MG63 (cell line): ENCODE data around the gene KRABD2.

Experiments
- DNase-seq: peaks from one replicate; pipeline ENCODE4 v3.0.0-alpha.2; 2020
- H3K27me3 ChIP-seq: fragments of 250-450 bp; sonication (Bioruptor Pico); 2 replicates; pipeline ENCODE4 v1.5.1; 2020; ENCODE audit warnings: mild to moderate bottlenecking, moderate library complexity
- H3K36me3 ChIP-seq: fragments of 250-450 bp; sonication (Bioruptor Pico); 2 replicates; pipeline ENCODE4 v1.5.1; 2020; ENCODE audit warnings: mild to moderate bottlenecking, moderate library complexity
- H3K4me3 ChIP-seq: fragments of 250-450 bp; sonication (Bioruptor Pico); 2 replicates; pipeline ENCODE4 v1.5.1; 2020; ENCODE audit warnings: mild to moderate bottlenecking, moderate library complexity
- H3K9me3 ChIP-seq: fragments of 250-450 bp; sonication (Bioruptor Pico); 2 replicates; pipeline ENCODE4 v1.5.1; 2020; ENCODE audit warnings: mild to moderate bottlenecking, moderate library complexity

Gene KRABD2

DNA sequence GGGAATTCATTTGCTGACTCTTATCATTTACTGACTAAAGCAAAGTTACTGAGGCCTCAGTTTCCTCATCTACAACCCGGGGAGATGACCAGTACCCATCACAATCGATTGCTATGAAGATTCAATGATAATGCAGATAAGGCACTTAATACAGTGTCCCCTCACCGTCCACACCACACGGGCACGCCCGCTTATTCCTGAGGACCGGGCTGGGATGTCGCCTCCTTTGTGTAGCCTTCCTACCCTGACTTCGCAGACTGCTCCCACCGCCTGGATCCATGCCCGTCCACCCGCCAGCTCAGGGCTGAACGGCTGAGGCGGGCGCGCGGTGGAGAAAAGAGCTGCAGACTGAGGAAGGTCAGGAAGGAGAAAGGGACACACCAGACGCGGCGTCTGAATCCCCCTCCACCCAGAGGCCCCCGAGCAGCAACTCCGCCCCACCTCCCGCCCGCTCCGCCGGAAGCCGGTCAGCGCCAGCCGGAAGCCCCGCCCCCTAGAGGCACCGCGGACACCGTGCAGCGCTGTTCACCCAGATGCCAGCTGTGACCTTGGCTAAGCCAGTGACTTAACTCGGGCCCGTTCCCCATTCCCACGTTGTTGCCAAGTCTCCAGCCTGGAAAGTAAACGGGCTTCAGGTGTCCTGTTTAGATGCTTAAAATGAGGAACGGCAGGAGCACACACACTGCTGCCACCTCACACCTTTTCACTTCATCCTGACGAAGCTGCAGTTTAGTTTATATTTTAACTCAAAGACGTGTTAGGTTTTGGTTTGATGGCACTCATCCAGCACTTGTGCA lies at the start of gene KRABD2:
KRABD2 (minus strand) TSS at position 434 of the 797 bp plus-strand sequence.
- Histone ChIP-seq H3K4me3 (peak within 1 kb of the TSS; percentile 54), H3K9me3 (no peaks in the 10 kb centered on the region), H3K27me3 (no peaks in the 10 kb centered on the region), H3K36me3 (peaks cover 51% of the 10 kb centered on the region)
- peak; percentile 96 for DNase-seq

DNA sequence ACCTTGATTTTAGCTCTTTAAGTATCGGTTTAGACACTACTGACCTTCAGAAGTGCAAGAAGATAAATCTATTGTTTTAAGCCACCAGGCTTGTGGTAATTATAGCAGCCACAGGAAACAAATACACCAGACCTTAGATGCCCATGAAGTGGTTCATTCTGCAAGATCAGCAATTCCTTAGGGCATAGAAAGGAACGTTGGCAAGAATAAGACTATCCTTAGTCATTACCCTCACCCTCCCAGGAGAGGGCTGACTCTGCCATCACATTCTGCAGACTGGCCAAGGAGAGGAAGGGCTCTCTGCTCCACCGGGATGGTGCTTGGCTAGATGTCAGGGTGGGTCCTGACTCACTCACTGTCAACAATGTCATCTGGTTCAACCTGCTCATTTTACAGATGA lies 45.1 kb upstream of the KRABD2 start:
- Histone ChIP-seq H3K9me3 (no peaks in the 10 kb centered on the region), H3K36me3 (no peaks in the 10 kb centered on the region), H3K27me3 (no peaks in the 10 kb centered on the region), H3K4me3 (no peak overlapping the region)
- peak; percentile 87 for DNase-seq

DNA sequence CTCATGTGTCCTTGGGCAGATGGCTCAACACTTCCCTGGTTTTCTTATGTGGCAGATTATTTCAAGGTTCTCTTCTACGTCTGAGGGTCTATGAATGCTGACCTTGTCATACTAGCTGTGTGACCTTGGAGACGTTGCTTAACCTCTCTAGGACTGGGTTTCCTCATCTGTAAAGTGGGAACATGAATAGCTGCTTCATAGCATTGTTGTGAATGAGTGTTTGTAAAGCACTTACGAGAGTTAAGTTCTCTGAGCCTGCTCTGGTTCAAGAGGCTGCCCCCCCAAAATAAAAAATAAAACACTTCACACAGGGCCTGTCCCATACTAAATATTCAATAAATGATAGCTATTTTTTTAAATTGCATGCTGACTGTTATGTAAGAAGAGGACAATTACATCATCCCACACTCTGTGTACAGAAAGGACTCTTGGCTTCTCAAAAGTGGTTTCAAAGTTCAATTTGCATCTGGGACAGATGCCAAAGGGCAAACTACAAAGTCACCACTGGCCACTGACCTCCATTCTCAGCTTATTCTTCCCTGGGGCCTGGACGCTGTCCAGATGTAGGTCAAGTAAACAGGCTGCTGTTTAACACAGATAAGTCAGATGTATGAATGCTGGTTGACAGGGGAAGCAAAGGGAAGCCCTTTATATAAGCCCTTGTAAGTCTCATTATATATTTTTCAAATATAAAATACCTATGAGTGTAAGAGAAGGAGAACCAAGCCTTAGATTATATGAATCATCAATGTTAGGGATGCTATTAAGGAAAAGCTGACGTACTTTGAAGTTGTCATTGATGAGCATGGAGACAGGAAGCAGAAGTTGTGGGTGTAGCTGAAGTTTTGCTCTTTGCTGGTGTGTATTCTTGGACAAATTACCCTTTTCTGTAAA lies 43.8 kb upstream of the KRABD2 start:
- H3K27me3 ChIP-seq = no peaks in the 10 kb centered on the region
- H3K9me3 ChIP-seq = no peaks in the 10 kb centered on the region
- DNase-seq = peak; percentile 86
- H3K36me3 ChIP-seq = no peaks in the 10 kb centered on the region
- no peak overlapping the region for H3K4me3 ChIP-seq

GRCh38 chr17:8419305-8419704 lies 42.8 kb upstream of the KRABD2 start:
- Histone ChIP-seq H3K36me3 (no peaks in the 10 kb centered on the region), H3K4me3 (no peak overlapping the region)
- DNase-seq = no peak

GRCh38 chr17:8418471-8418870 lies 42.0 kb upstream of the KRABD2 start:
- Histone ChIP-seq H3K4me3 (no peak overlapping the region), H3K36me3 (no peaks in the 10 kb centered on the region), H3K9me3 (no peaks in the 10 kb centered on the region), H3K27me3 (no peaks in the 10 kb centered on the region)
- DNase-seq = no peak

More at GRCh38 chr17:8419305-8419704, 42.8 kb upstream of the KRABD2 start:
- Histone ChIP-seq H3K27me3 (no peaks in the 10 kb centered on the region), H3K9me3 (no peaks in the 10 kb centered on the region)

- Histone ChIP-seq H3K4me3 (no peak overlapping the region), H3K9me3 (no peaks in the 10 kb centered on the region), H3K36me3 (no peaks in the 10 kb centered on the region), H3K27me3 (no peaks in the 10 kb centered on the region)
- no peak for DNase-seq
Observed at GRCh38 chr17:8417806-8418205, 41.3 kb upstream of the KRABD2 start.

DNA sequence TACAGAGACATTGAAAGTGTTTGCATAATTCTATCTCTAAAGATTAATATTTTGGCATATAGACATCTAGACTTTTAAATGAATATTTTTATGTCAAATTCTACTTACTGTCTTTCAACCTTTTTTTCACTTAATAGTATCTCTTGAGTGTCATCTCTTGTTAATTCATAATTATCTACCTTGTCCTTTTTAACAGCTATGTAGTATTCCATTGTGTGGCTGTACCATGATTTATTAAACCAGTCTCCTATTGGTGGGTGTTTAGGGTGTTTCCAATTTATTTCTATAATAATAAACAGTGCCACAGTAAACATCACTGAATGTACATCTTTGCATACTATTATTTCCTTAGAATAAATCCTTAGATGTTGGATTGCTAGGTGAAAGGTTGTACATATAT lies 37.4 kb upstream of the KRABD2 start:
- no peak for DNase-seq
- no peaks in the 10 kb centered on the region for H3K27me3 ChIP-seq
- no peak overlapping the region for H3K4me3 ChIP-seq
- no peaks in the 10 kb centered on the region for H3K9me3 ChIP-seq
- no peaks in the 10 kb centered on the region for H3K36me3 ChIP-seq

GRCh38 chr17:8413328-8413727 lies 36.8 kb upstream of the KRABD2 start:
- Histone ChIP-seq H3K9me3 (no peaks in the 10 kb centered on the region), H3K36me3 (no peaks in the 10 kb centered on the region), H3K4me3 (no peak overlapping the region), H3K27me3 (no peaks in the 10 kb centered on the region)
- DNase-seq = no peak

- DNase-seq = no peak
- Histone ChIP-seq H3K36me3 (no peaks in the 10 kb centered on the region), H3K9me3 (no peaks in the 10 kb centered on the region)
Observed at GRCh38 chr17:8412089-8412488, 35.6 kb upstream of the KRABD2 start.

GRCh38 chr17:8410883-8411238 lies 34.4 kb upstream of the KRABD2 start:
- H3K9me3 ChIP-seq = no peaks in the 10 kb centered on the region
- DNase-seq = no peak
- no peak overlapping the region for H3K4me3 ChIP-seq
- no peaks in the 10 kb centered on the region for H3K36me3 ChIP-seq
- H3K27me3 ChIP-seq = no peaks in the 10 kb centered on the region

More at GRCh38 chr17:8412089-8412488, 35.6 kb upstream of the KRABD2 start:
- Histone ChIP-seq H3K4me3 (no peak overlapping the region), H3K27me3 (no peaks in the 10 kb centered on the region)

GRCh38 chr17:8409966-8410882 lies 33.7 kb upstream of the KRABD2 start:
- DNase-seq = peak; percentile 85
- H3K9me3 ChIP-seq = no peaks in the 10 kb centered on the region
- H3K4me3 ChIP-seq = no peak overlapping the region
- H3K27me3 ChIP-seq = no peaks in the 10 kb centered on the region
- no peaks in the 10 kb centered on the region for H3K36me3 ChIP-seq

GRCh38 chr17:8408371-8408770 lies 31.9 kb upstream of the KRABD2 start:
- DNase-seq = no peak
- Histone ChIP-seq H3K4me3 (no peak overlapping the region), H3K27me3 (no peaks in the 10 kb centered on the region), H3K9me3 (no peaks in the 10 kb centered on the region), H3K36me3 (no peaks in the 10 kb centered on the region)

GRCh38 chr17:8406174-8406573 lies 29.7 kb upstream of the KRABD2 start:
- H3K36me3 ChIP-seq = no peaks in the 10 kb centered on the region
- H3K4me3 ChIP-seq = no peak overlapping the region
- H3K27me3 ChIP-seq = no peaks in the 10 kb centered on the region
- no peaks in the 10 kb centered on the region for H3K9me3 ChIP-seq
- no peak for DNase-seq

DNA sequence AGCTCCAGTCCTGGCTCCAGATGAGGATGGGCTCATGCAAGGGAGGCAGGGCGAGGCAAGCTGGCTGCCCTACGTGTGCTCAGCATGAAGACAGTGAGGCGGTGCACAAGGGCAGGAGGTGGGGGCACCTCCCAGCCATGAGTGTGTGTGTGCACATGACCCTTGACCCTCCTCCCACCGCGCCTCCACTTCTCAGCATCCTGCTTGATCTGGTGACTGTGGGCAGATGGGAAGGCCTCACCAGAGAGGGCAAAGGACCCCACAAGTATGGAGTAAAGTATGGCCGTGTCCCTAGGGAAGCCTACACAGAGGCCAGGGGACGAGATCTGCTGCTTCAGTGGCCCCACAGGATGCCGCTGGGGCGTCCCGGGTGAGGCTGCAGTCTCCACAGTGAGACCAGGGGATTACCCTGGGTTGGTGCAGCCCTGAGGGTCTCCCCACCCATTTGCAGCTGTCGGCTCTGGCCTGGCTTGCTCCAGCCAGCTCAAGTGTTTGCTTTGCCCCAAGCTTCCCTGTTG lies 29.1 kb upstream of the KRABD2 start:
- Histone ChIP-seq H3K27me3 (0 out of 2 replicates have a peak, but pooled peaks cover 3% of the 10 kb centered on the region), H3K9me3 (no peaks in the 10 kb centered on the region), H3K36me3 (no peaks in the 10 kb centered on the region), H3K4me3 (no peak overlapping the region)
- DNase-seq = no peak

DNA sequence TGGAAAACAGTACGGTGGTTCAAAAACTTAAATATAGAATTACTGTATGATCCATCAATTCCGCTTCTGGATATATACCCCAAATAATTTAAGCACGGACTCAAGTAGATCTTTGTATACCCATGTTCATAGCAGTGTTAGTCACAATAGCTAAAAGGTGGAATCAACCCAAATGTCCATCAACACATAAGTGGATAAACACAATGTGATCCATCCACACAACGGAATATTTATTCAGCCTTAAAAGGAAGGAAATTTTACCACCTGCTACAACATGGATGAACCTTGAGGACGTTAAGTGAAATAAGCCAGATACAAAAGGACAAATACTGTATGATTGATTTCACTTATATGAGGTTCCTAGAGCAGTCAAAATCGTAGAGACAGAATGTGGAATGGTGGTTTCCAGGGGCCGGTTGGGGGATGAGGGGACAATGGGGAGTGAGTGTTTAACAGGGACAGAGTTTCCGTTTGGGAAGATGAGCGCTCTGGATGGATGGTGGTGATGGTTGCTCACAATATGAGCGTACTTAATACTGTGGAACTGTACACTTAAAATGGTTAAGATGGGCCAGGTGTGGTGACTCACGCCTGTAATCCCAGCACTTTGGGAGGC lies 26.5 kb upstream of the KRABD2 start:
- Histone ChIP-seq H3K27me3 (peaks cover 3% of the 10 kb centered on the region; the same call in 1 of the 2 replicates), H3K4me3 (no peak overlapping the region), H3K9me3 (no peaks in the 10 kb centered on the region), H3K36me3 (no peaks in the 10 kb centered on the region)
- no peak for DNase-seq

DNA sequence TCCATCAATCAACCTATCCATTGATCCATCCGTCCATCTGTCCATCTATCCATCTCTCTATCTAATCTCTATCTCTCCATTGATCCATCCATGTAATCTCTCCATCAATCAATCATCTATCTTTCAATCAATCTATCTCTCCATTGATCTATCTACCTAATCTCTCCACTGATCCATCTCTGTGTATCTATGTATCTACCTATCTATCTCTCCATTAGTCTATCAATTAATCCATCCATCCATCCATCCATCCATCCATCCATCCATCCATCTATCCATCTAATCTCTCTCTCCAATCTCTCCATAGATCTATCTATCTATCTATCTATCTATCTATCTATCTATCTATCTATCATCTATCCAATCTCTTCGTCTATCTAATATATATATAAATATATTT lies 24.6 kb upstream of the KRABD2 start:
- no peak for DNase-seq
- H3K9me3 ChIP-seq = no peaks in the 10 kb centered on the region
- no peaks in the 10 kb centered on the region for H3K36me3 ChIP-seq
- H3K27me3 ChIP-seq = peaks cover 13% of the 10 kb centered on the region
- no peak overlapping the region for H3K4me3 ChIP-seq
